K562 (cell line): ENCODE data around the gene CAPRIN1. TPM values are rescaled to one million over a fixed set of nuclear protein-coding genes. Genes with fewer than 3 reads are reported as not detected.

ENCODE experiments used
- ATF1 ChIP-seq, 2 experiments: fragments of 450-650 bp in 1 of 2; IDR thresholded peaks; 2 replicates each; pipeline ENCODE4 v1.6.1; 2016; ENCODE audit warnings: missing compliant biosample characterization in 1 of 2, missing genetic modification characterization in 1 of 2
- POLR2AphosphoS5 ChIP-seq: IDR thresholded peaks from 2 replicates; pipeline ENCODE4 v1.6.1; 2011; ENCODE audit warnings: mild to moderate bottlenecking, low read depth, low read length, moderate library complexity; ENCODE audit not compliant: control insufficient read depth, insufficient read depth
- TRIM24 ChIP-seq, 2 experiments: fragments of 450-650 bp; IDR thresholded peaks; 2 replicates each; pipeline ENCODE4 v1.6.1; 2016
- ZBTB17 ChIP-seq: fragments of 450-650 bp; formaldehyde crosslinking; IDR thresholded peaks from 2 replicates; pipeline ENCODE4 v1.4.0; 2020; ENCODE audit warnings: mild to moderate bottlenecking
- ZBTB34 ChIP-seq: fragments of 250-450 bp; sonication (Bioruptor Pico); IDR thresholded peaks from 2 replicates; pipeline ENCODE4 v1.8.0; 2021; ENCODE audit warnings: mild to moderate bottlenecking, moderate library complexity
- polyA plus RNA-seq, 8 experiments: library from polyadenylated mRNA; depleted of rRNA in 4 of 8; stranded (reverse) in 5 of 8; unstranded in 3 of 8; fragments of >200 nt; fragmentation: Nextera tagmentation in 2 of 8; fragmentation: Illumina TruSeq in 1 of 8; extraction: Ambion mirVana in 2 of 8; extraction: Trizol in 1 of 8; gene quantifications; 2 replicates each; pipeline versions ENCODE4 v1.2.1 to v1.2.3, GENCODE V29; 2011 to 2014; ENCODE audit warnings: inconsistent platforms in 1 of 8, missing spikeins in 1 of 8
- total RNA-seq, 7 experiments: library from RNA; depleted of rRNA in 6 of 7; stranded (reverse); fragments of >200 nt in 6 of 7; fragmentation: Illumina TruSeq in 2 of 7; extraction: Trizol in 2 of 7; gene quantifications; 2 replicates each; pipeline versions ENCODE4 v1.2.1 to v1.2.3, GENCODE V29; 2011 to 2021; ENCODE audit warnings: low replicate concordance in 1 of 7
- TF ChIP-seq, protein P1 (sequence below): fragments of 250-450 bp; sonication (Bioruptor Pico); IDR thresholded peaks from 2 replicates; pipeline ENCODE4 v1.4.0; 2020
- TF ChIP-seq, protein P2 (sequence below), 2 experiments: fragments of 450-650 bp; formaldehyde crosslinking in 1 of 2; IDR thresholded peaks; 2 replicates each; pipeline versions ENCODE4 v1.4.0 to v1.6.1; 2014 to 2020; ENCODE audit warnings: mild to moderate bottlenecking in 2 of 2, borderline replicate concordance in 1 of 2, low read depth in 1 of 2
- TF ChIP-seq, protein P3 (sequence below): fragments of 450-650 bp; IDR thresholded peaks from 2 replicates; pipeline ENCODE4 v1.6.1; 2016; ENCODE audit warnings: missing biosample characterization, missing genetic modification characterization

The CAPRIN1 gene
- total and polyA plus RNA-seq, 9 of the 15 experiments (the other 6 are each of a cell fraction or from before 2014, with no cell fraction given), result 49.6 to 271 (median 244) TPM

GRCh38 chr11:34044664-34045485 is 6.7 kb upstream of the CAPRIN1 start (continued):
- no peak for TF ChIP-seq ZBTB34
- peak in 1 of 2 experiments; percentile 13; a peak in 1 of 4 replicates for TF ChIP-seq TRIM24 (IDR thresholded peaks at IDR 0.05)
- no peak for TF ChIP-seq ZBTB17
- no peak for TF ChIP-seq ATF1 (CRISPR knock-in tag; IDR thresholded peaks at IDR 0.05)
- TF ChIP-seq ATF1 (tag; IDR thresholded peaks at IDR 0.05), result peak; percentile 36; the same call in 1 of the 2 replicates
- TF ChIP-seq, protein P1, sequence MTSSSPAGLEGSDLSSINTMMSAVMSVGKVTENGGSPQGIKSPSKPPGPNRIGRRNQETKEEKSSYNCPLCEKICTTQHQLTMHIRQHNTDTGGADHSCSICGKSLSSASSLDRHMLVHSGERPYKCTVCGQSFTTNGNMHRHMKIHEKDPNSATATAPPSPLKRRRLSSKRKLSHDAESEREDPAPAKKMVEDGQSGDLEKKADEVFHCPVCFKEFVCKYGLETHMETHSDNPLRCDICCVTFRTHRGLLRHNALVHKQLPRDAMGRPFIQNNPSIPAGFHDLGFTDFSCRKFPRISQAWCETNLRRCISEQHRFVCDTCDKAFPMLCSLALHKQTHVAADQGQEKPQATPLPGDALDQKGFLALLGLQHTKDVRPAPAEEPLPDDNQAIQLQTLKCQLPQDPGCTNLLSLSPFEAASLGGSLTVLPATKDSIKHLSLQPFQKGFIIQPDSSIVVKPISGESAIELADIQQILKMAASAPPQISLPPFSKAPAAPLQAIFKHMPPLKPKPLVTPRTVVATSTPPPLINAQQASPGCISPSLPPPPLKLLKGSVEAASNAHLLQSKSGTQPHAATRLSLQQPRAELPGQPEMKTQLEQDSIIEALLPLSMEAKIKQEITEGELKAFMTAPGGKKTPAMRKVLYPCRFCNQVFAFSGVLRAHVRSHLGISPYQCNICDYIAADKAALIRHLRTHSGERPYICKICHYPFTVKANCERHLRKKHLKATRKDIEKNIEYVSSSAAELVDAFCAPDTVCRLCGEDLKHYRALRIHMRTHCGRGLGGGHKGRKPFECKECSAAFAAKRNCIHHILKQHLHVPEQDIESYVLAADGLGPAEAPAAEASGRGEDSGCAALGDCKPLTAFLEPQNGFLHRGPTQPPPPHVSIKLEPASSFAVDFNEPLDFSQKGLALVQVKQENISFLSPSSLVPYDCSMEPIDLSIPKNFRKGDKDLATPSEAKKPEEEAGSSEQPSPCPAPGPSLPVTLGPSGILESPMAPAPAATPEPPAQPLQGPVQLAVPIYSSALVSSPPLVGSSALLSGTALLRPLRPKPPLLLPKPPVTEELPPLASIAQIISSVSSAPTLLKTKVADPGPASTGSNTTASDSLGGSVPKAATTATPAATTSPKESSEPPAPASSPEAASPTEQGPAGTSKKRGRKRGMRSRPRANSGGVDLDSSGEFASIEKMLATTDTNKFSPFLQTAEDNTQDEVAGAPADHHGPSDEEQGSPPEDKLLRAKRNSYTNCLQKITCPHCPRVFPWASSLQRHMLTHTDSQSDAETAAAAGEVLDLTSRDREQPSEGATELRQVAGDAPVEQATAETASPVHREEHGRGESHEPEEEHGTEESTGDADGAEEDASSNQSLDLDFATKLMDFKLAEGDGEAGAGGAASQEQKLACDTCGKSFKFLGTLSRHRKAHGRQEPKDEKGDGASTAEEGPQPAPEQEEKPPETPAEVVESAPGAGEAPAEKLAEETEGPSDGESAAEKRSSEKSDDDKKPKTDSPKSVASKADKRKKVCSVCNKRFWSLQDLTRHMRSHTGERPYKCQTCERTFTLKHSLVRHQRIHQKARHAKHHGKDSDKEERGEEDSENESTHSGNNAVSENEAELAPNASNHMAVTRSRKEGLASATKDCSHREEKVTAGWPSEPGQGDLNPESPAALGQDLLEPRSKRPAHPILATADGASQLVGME (CRISPR knock-in tag), result no peak
- 0 out of 2 replicates have a peak, but pooled peaks have one; percentile 61 for TF ChIP-seq POLR2AphosphoS5
- TF ChIP-seq, protein P2, sequence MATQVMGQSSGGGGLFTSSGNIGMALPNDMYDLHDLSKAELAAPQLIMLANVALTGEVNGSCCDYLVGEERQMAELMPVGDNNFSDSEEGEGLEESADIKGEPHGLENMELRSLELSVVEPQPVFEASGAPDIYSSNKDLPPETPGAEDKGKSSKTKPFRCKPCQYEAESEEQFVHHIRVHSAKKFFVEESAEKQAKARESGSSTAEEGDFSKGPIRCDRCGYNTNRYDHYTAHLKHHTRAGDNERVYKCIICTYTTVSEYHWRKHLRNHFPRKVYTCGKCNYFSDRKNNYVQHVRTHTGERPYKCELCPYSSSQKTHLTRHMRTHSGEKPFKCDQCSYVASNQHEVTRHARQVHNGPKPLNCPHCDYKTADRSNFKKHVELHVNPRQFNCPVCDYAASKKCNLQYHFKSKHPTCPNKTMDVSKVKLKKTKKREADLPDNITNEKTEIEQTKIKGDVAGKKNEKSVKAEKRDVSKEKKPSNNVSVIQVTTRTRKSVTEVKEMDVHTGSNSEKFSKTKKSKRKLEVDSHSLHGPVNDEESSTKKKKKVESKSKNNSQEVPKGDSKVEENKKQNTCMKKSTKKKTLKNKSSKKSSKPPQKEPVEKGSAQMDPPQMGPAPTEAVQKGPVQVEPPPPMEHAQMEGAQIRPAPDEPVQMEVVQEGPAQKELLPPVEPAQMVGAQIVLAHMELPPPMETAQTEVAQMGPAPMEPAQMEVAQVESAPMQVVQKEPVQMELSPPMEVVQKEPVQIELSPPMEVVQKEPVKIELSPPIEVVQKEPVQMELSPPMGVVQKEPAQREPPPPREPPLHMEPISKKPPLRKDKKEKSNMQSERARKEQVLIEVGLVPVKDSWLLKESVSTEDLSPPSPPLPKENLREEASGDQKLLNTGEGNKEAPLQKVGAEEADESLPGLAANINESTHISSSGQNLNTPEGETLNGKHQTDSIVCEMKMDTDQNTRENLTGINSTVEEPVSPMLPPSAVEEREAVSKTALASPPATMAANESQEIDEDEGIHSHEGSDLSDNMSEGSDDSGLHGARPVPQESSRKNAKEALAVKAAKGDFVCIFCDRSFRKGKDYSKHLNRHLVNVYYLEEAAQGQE (IDR thresholded peaks at IDR 0.05; ENCODE audit: borderline replicate concordance), result no peak
- TF ChIP-seq, protein P2 (CRISPR knock-in tag; IDR thresholded peaks at IDR 0.05; ENCODE audit: low read depth), result no peak
- TF ChIP-seq, protein P3, sequence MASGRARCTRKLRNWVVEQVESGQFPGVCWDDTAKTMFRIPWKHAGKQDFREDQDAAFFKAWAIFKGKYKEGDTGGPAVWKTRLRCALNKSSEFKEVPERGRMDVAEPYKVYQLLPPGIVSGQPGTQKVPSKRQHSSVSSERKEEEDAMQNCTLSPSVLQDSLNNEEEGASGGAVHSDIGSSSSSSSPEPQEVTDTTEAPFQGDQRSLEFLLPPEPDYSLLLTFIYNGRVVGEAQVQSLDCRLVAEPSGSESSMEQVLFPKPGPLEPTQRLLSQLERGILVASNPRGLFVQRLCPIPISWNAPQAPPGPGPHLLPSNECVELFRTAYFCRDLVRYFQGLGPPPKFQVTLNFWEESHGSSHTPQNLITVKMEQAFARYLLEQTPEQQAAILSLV (tag), result peak; percentile 40; the same call in 1 of the 2 replicates
